ENCODE measurements around the gene GNG8. TPM values are rescaled to one million over a fixed set of nuclear protein-coding genes. Genes with fewer than 3 reads are reported as not detected.

Gene GNG8
- total and polyA plus RNA-seq, 7 donors = not detected

DNA sequence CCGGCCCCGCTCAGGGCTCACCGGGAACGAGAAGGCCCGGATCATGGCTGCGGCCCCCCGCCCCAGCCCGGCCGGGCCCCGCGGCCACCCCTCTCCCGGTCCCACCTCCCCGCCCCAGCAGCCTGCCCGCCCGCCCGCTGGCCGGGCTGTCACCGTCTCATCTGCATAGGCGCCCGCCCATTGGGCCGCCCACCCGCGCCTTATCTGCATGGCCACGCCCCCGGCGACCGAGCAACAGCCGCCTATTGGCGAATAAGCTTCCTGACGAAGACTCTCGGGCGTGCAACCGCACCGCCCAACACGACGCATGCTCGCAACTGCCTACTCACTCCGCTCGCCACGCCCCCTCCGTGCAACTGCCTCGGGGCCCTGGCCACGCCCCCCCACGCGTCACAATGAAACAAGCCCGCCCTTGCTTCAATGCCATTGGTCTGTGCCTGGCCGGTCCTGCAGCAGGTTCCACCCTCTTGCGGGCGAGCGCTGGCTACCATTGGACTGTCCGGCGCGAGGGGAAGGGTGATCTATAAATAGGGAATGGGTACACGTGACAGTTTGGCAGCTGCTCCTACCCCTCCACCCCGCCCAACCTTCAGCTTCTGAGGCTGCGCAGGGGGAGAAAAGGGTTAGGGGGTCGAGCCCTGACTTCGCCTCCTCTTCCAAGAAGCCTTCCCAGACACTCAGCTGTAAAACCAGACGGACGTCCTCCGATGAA, 25.2 kb upstream of the GNG8 start, which contains the start of gene DACT3:
TSS of gene DACT3 (minus strand) at position 163 of the 712 bp plus-strand sequence. CDS start at position 45, 118 bp downstream.
- Histone ChIP-seq H3K27ac (peak within 1 kb of the TSS; percentile 93 to 99 (median 98)), H3K36me3 (peaks cover 0 to 5% (median 0%) of the 10 kb centered on the region in 4 donors), H3K27me3 (no peaks in the 10 kb centered on the region), H3K4me3 (peak within 1 kb of the TSS; percentile 83 to 93 (median 88)), H3K9me3 (no peaks in the 10 kb centered on the region), H3K4me1 (peaks cover 0 to 41% (median 29%) of the 10 kb centered on the region in 4 donors)
- 1% methylated on average over 61 of the region's 61 CpGs for WGBS, 2 donors
- peak; percentile 100 for DNase-seq
- intact Hi-C loops (cut with DNase I) = no loop called here
- TF ChIP-seq, protein P1, sequence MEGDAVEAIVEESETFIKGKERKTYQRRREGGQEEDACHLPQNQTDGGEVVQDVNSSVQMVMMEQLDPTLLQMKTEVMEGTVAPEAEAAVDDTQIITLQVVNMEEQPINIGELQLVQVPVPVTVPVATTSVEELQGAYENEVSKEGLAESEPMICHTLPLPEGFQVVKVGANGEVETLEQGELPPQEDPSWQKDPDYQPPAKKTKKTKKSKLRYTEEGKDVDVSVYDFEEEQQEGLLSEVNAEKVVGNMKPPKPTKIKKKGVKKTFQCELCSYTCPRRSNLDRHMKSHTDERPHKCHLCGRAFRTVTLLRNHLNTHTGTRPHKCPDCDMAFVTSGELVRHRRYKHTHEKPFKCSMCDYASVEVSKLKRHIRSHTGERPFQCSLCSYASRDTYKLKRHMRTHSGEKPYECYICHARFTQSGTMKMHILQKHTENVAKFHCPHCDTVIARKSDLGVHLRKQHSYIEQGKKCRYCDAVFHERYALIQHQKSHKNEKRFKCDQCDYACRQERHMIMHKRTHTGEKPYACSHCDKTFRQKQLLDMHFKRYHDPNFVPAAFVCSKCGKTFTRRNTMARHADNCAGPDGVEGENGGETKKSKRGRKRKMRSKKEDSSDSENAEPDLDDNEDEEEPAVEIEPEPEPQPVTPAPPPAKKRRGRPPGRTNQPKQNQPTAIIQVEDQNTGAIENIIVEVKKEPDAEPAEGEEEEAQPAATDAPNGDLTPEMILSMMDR (IDR thresholded peaks at IDR 0.05) = peak in 1 of 4 experiments; percentile 10
- TF ChIP-seq POLR2AphosphoS5 (IDR thresholded peaks at IDR 0.05) (peak; percentile 35 to 87 (median 70)), POLR2A (IDR thresholded peaks at IDR 0.05) (peak in 1 of 2 donors; percentile 31), EP300 (IDR thresholded peaks at IDR 0.05) (peak in 1 of 4 donors; percentile 3)

DNA sequence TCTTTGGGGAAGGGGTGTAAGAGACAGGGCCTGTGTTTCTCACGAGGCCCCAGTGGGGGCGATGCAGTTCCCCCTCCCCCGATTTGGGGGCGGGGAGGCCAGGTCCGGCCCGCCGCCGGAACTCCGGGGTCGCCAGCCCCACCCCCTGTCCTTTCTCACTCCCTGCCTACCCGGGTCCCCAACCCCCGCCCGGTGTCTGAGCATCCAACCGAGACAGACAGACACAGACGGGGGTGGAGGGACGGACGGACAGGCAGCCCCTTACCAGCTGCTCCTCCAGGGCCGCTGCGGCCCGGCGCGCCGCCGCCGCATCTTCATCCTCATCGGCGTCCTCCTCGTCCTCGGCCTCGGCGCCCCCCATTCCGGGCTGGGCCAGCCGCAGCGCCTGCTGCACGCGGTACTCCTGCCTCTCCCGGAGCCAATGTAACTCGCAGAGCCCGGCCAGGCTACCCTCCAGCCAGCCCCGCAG, 24.6 kb upstream of the GNG8 start:
- DNase-seq = no peak
- Histone ChIP-seq H3K27ac (peak overlapping the region; percentile 93 to 99 (median 98)), H3K4me3 (peak overlapping the region; percentile 83 to 93 (median 88)), H3K36me3 (peaks cover 0 to 5% (median 0%) of the 10 kb centered on the region in 4 donors), H3K4me1 (peaks cover 0 to 43% (median 32%) of the 10 kb centered on the region in 4 donors), H3K27me3 (no peaks in the 10 kb centered on the region), H3K9me3 (no peaks in the 10 kb centered on the region)
- 0 to 1% methylated on average over 40 of the region's 40 CpGs for WGBS, 2 donors
- TF ChIP-seq, protein P1 (IDR thresholded peaks at IDR 0.05) = no peak
- TF ChIP-seq POLR2A (IDR thresholded peaks at IDR 0.05) = peak in 1 of 2 donors; percentile 65
- intact Hi-C loops (cut with DNase I) = no loop called here

DNA sequence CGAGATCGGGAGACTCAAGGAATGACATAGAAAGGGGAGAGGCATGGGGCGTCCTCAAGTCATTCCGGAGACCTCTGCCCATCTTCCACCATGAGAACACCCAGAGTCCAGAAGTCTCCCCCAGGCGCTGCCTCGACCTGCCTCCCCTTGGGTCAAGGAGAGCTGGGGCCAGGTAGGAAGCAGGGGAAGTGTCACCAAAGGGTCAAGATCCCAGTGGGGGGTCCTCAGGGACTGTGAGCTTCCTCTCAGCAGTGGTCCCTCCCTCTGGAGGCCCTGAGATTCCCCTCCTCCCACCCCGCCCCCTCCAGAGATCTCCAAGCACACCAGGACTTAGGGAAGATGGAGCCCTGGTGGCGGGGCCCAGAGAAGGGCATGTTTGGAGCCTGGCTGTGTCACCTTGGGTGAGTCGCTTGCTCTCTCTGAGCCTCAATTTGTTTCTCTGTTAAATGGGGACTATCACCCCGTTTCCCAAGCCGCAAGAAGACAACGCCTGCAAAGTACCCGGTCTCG, 24.1 kb upstream of the GNG8 start:
- 4 to 7% methylated on average over 14 of the region's 14 CpGs for WGBS, 2 donors
- H3K36me3 ChIP-seq = peaks cover 0 to 5% (median 0%) of the 10 kb centered on the region in 4 donors
- peak; percentile 74 for DNase-seq
- TF ChIP-seq EP300 (IDR thresholded peaks at IDR 0.05) (no peak), POLR2AphosphoS5 (IDR thresholded peaks at IDR 0.05) (no peak)
- TF ChIP-seq, protein P1 (IDR thresholded peaks at IDR 0.05) = peak in 1 of 4 experiments; percentile 26
- intact Hi-C loops (cut with DNase I) = no loop called here
- peak overlapping the region; percentile 83 to 93 (median 88) for H3K4me3 ChIP-seq
- H3K27me3 ChIP-seq = no peaks in the 10 kb centered on the region
- H3K27ac ChIP-seq = peak overlapping the region; percentile 93 to 99 (median 98)
- no peaks in the 10 kb centered on the region for H3K9me3 ChIP-seq
- peaks cover 0 to 48% (median 38%) of the 10 kb centered on the region in 4 donors for H3K4me1 ChIP-seq

DNA sequence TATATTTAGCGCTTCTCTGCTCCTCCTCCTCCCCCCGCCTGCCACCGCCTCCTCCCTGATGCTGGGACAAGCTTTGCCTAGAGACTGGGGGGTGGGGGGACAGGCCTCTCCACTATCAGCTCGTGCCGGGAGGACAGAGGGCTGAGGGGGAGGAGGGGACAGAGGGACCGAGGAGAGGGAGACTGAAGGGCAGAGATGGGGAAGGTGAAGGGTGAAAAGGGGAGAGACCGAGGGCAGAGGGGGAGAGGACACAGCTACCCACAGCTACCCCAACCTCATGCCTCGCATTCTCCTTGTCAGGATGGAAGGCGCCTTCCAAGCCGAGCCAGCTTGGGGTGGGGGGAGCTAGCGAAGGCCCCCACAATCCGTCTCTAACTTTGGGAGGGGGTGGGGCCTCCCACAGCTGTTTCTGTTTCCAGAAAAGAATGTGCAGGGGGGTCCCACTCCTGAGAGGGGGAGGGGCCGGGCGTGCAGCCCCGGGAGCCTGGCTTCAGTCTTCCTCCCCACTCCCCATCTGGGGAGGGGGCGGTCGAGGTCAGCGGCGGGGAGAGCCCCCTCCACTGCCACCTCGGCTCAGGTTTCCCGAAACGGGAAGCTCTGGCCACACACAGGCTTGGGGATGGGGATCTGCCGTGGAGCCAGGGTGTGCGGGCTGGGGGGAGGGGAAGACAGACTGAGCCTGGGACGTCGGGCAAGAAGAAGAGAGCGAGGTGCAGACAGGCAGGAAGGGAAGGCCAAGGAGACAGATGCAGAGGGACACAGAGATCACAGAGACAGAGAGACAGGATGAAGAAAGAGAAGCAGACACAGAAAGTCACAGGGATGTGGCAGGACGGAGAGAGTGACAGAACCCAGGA, 23.4 kb upstream of the GNG8 start:
- TF ChIP-seq, protein P1 (IDR thresholded peaks at IDR 0.05) = no peak
- TF ChIP-seq POLR2AphosphoS5 (IDR thresholded peaks at IDR 0.05) = peak in 3 of 4 donors; percentile 62 to 66 (median 66)
- Histone ChIP-seq H3K27ac (peak overlapping the region; percentile 93 to 99 (median 98)), H3K4me3 (peak overlapping the region; percentile 83 to 93 (median 88)), H3K9me3 (no peaks in the 10 kb centered on the region), H3K27me3 (no peaks in the 10 kb centered on the region), H3K36me3 (peaks cover 0 to 5% (median 0%) of the 10 kb centered on the region in 4 donors), H3K4me1 (peaks cover 0 to 55% (median 44%) of the 10 kb centered on the region in 4 donors)
- DNase-seq = peak; percentile 85
- intact Hi-C loops (cut with DNase I) = no loop called here
- WGBS, 2 donors = 3 to 6% methylated on average over 28 of the region's 28 CpGs
